ENCODE data around the gene VPS45. TPM values are rescaled to one million over a fixed set of nuclear protein-coding genes. Genes with fewer than 3 reads are reported as not detected.
A peak's percentile ranks its signal among the peaks of the same experiment; 100 is the strongest.

VPS45 gene
- total RNA-seq, 1 donor from 2014 or later, result 34.0 TPM

- TF ChIP-seq EZH2 (IDR thresholded peaks at IDR 0.05; ENCODE audit: insufficient read depth, low read length), result no peak
- no peak for TF ChIP-seq CTCF (IDR thresholded peaks at IDR 0.05; ENCODE audit: insufficient read depth, low read depth, low read length)
- H2AFZ ChIP-seq (ENCODE audit: low read depth, low read length), result no peak overlapping the region
- Mint-ChIP-seq H3K4me3 (ENCODE audit: unreplicated experiment) (no peak overlapping the region), H3K9me3 (ENCODE audit: unreplicated experiment) (no peaks in the 10 kb centered on the region), H3K36me3 (ENCODE audit: low read depth, unreplicated experiment) (no peaks in the 10 kb centered on the region), H3K27ac (ENCODE audit: unreplicated experiment) (no peak overlapping the region), H3K27me3 (ENCODE audit: low read depth, unreplicated experiment) (no peaks in the 10 kb centered on the region), H3K4me1 (ENCODE audit: low read depth, unreplicated experiment) (peaks cover 2% of the 10 kb centered on the region)
- no peak overlapping the region for H3K4me3 ChIP-seq (ENCODE audit: insufficient read depth, low read depth, low read length)
- no peak for FAIRE-seq
- DNase-seq (ENCODE audit: low read depth), result no peak
- H3K36me3 ChIP-seq (ENCODE audit: insufficient read depth, low read length), result no peaks in the 10 kb centered on the region
- H4K20me1 ChIP-seq (ENCODE audit: insufficient read depth, low read length), result no peaks in the 10 kb centered on the region
- no peaks in the 10 kb centered on the region for H3K27me3 ChIP-seq (ENCODE audit: insufficient read depth, low read length)
- peaks cover 12% of the 10 kb centered on the region for H3K4me1 ChIP-seq (ENCODE audit: insufficient read depth, low read length)
- no peak overlapping the region for H3K4me2 ChIP-seq (ENCODE audit: low read length)
- no peak overlapping the region for H3K9ac ChIP-seq (ENCODE audit: low read length)
- no peak overlapping the region for H3K27ac ChIP-seq (ENCODE audit: low read depth, low read length)
- H3K9me3 ChIP-seq (ENCODE audit: insufficient read depth, low read depth, low read length), result no peaks in the 10 kb centered on the region
- H3K79me2 ChIP-seq (ENCODE audit: insufficient read depth, low read length), result peaks cover 4% of the 10 kb centered on the region
These were observed 7.3 kb upstream of the VPS45 start for GRCh38 chr1:150060260-150060659.

DNA sequence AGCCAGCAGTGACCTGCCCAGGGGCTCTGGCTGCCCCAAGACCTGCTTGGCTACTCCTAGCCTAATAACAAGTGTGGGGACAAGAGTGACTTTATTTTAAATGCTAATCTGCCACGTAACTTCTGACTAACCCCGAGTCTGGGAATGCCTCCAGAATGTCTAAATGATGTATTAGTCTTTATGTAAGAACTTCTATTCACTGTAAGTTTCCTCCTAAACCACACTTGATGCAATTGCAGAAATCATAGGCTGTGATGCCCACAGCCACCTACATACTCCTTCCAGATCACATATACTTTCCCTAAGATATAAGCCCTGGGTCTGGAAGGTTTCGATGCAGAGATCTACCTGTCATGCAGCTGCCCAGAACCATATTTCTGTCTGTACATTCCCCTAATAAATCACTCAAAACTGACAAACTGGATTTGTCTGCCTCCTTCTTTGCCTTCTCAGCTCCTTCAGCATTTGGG, 5.9 kb upstream of the VPS45 start:
- H3K9me3 ChIP-seq (ENCODE audit: insufficient read depth, low read depth, low read length), result no peaks in the 10 kb centered on the region
- FAIRE-seq (no peak), DNase-seq (ENCODE audit: low read depth) (peak; percentile 96)
- no peak overlapping the region for H2AFZ ChIP-seq (ENCODE audit: low read depth, low read length)
- no peak overlapping the region for H3K4me3 ChIP-seq (ENCODE audit: insufficient read depth, low read depth, low read length)
- no peaks in the 10 kb centered on the region for H3K27me3 Mint-ChIP-seq (ENCODE audit: low read depth, unreplicated experiment)
- H3K36me3 ChIP-seq (ENCODE audit: insufficient read depth, low read length), result no peaks in the 10 kb centered on the region
- H3K36me3 Mint-ChIP-seq (ENCODE audit: low read depth, unreplicated experiment), result no peaks in the 10 kb centered on the region
- no peaks in the 10 kb centered on the region for H4K20me1 ChIP-seq (ENCODE audit: insufficient read depth, low read length)
- peak overlapping the region; percentile 73 for H3K4me2 ChIP-seq (ENCODE audit: low read length)
- H3K4me1 Mint-ChIP-seq (ENCODE audit: low read depth, unreplicated experiment), result peaks cover 8% of the 10 kb centered on the region
- H3K27me3 ChIP-seq (ENCODE audit: insufficient read depth, low read length), result no peaks in the 10 kb centered on the region
- peak overlapping the region; percentile 60 for H3K27ac ChIP-seq (ENCODE audit: low read depth, low read length)
- peaks cover 21% of the 10 kb centered on the region for H3K4me1 ChIP-seq (ENCODE audit: insufficient read depth, low read length)
- H3K4me3 Mint-ChIP-seq (ENCODE audit: unreplicated experiment), result no peak overlapping the region
- H3K9me3 Mint-ChIP-seq (ENCODE audit: unreplicated experiment), result no peaks in the 10 kb centered on the region
- H3K79me2 ChIP-seq (ENCODE audit: insufficient read depth, low read length), result peaks cover 11% of the 10 kb centered on the region
- TF ChIP-seq CTCF (IDR thresholded peaks at IDR 0.05; ENCODE audit: insufficient read depth, low read depth, low read length), result no peak
- TF ChIP-seq EZH2 (IDR thresholded peaks at IDR 0.05; ENCODE audit: insufficient read depth, low read length), result no peak
- no peak overlapping the region for H3K27ac Mint-ChIP-seq (ENCODE audit: unreplicated experiment)
- H3K9ac ChIP-seq (ENCODE audit: low read length), result peak overlapping the region; percentile 38

DNA sequence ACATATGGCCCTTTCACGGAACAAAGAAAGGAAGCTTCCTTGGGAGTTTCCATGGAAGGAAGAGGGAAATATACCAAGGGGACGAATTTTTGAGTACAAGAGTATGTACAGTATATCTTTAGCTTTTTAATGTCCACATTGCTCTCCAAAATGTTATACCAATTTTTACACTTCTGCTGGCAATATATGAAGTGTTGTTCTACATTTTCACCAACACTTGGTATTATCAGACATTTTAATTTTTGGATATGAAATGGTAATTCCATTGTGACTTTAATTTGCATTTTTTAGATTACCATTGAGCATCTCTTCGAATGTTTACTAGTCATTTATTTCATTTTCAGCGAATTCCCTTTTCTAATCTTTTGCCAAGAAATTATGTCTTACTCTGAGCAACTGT, 5.5 kb upstream of the VPS45 start:
- Histone ChIP-seq H3K79me2 (ENCODE audit: insufficient read depth, low read length) (peaks cover 15% of the 10 kb centered on the region), H3K4me2 (ENCODE audit: low read length) (peak overlapping the region; percentile 73), H3K9me3 (ENCODE audit: insufficient read depth, low read depth, low read length) (no peaks in the 10 kb centered on the region), H3K27me3 (ENCODE audit: insufficient read depth, low read length) (no peaks in the 10 kb centered on the region), H4K20me1 (ENCODE audit: insufficient read depth, low read length) (no peaks in the 10 kb centered on the region), H3K36me3 (ENCODE audit: insufficient read depth, low read length) (no peaks in the 10 kb centered on the region), H3K4me3 (ENCODE audit: insufficient read depth, low read depth, low read length) (no peak overlapping the region), H3K27ac (ENCODE audit: low read depth, low read length) (peak overlapping the region; percentile 60), H3K4me1 (ENCODE audit: insufficient read depth, low read length) (peaks cover 21% of the 10 kb centered on the region), H2AFZ (ENCODE audit: low read depth, low read length) (no peak overlapping the region), H3K9ac (ENCODE audit: low read length) (peak overlapping the region; percentile 38)
- FAIRE-seq, result no peak
- H3K27ac Mint-ChIP-seq (ENCODE audit: unreplicated experiment), result no peak overlapping the region
- peaks cover 8% of the 10 kb centered on the region for H3K4me1 Mint-ChIP-seq (ENCODE audit: low read depth, unreplicated experiment)
- TF ChIP-seq CTCF (IDR thresholded peaks at IDR 0.05; ENCODE audit: insufficient read depth, low read depth, low read length), result no peak
- TF ChIP-seq EZH2 (IDR thresholded peaks at IDR 0.05; ENCODE audit: insufficient read depth, low read length), result no peak
- H3K27me3 Mint-ChIP-seq (ENCODE audit: low read depth, unreplicated experiment), result no peaks in the 10 kb centered on the region
- no peak for DNase-seq (ENCODE audit: low read depth)
- H3K36me3 Mint-ChIP-seq (ENCODE audit: low read depth, unreplicated experiment), result no peaks in the 10 kb centered on the region
- no peaks in the 10 kb centered on the region for H3K9me3 Mint-ChIP-seq (ENCODE audit: unreplicated experiment)
- no peak overlapping the region for H3K4me3 Mint-ChIP-seq (ENCODE audit: unreplicated experiment)
